GM21390 (cell line): ENCODE data around the gene TAF4.
"Not testable (repeated sequence)": the region's sequence is repeated elsewhere in the genome, so short reads cannot be mapped to it uniquely, and the experiment has no call there.

ENCODE experiments used
- ATAC-seq: cut with Tn5 transposase; IDR thresholded peaks from one replicate; pipeline ENCODE4 v1.9.1; 2021; ENCODE audit not compliant: unreplicated experiment

TAF4 gene

GRCh38 chr20:62065674-62066338 lies at the start of gene TAF4:
Gene TAF4 (minus strand): TSS chr20:62065881. CDS start chr20:62065810, 71 bp downstream.
- peak; percentile 51 for ATAC-seq

GRCh38 chr20:62114894-62115293 lies 49.2 kb upstream of the TAF4 start:
- no peak for ATAC-seq

GRCh38 chr20:62112368-62112767 lies 46.7 kb upstream of the TAF4 start:
- no peak for ATAC-seq

GRCh38 chr20:62111148-62111547 lies 45.5 kb upstream of the TAF4 start:
- no peak for ATAC-seq

- no peak for ATAC-seq
These were observed 39.9 kb upstream of the TAF4 start for GRCh38 chr20:62105592-62105991.

- ATAC-seq: no peak
These were observed 39.2 kb upstream of the TAF4 start for GRCh38 chr20:62104791-62105345.

- ATAC-seq: no peak
These were observed 38.6 kb upstream of the TAF4 start for GRCh38 chr20:62104234-62104789.

- no peak for ATAC-seq
These were observed 38.0 kb upstream of the TAF4 start for GRCh38 chr20:62103508-62104233.

- no peak for ATAC-seq
These were observed 35.4 kb upstream of the TAF4 start for GRCh38 chr20:62101078-62101477.

GRCh38 chr20:62097881-62098407 lies 32.3 kb upstream of the TAF4 start:
- no peak for ATAC-seq

GRCh38 chr20:62096421-62097380 lies 31.0 kb upstream of the TAF4 start:
- no peak for ATAC-seq

GRCh38 chr20:62089393-62089792 lies 23.7 kb upstream of the TAF4 start:
- no peak for ATAC-seq

- ATAC-seq: no peak
These were observed 22.8 kb upstream of the TAF4 start for GRCh38 chr20:62088258-62089127.

GRCh38 chr20:62087632-62088031 lies 22.0 kb upstream of the TAF4 start:
- ATAC-seq: no peak

GRCh38 chr20:62087227-62087626 lies 21.5 kb upstream of the TAF4 start:
- ATAC-seq: no peak

GRCh38 chr20:62085206-62085605 lies 19.5 kb upstream of the TAF4 start:
- ATAC-seq: no peak

GRCh38 chr20:62084224-62084623 lies 18.5 kb upstream of the TAF4 start:
- ATAC-seq: not testable (repeated sequence)

- ATAC-seq: no peak
These were observed 17.6 kb upstream of the TAF4 start for GRCh38 chr20:62083312-62083711.

GRCh38 chr20:62080249-62080990 lies 14.7 kb upstream of the TAF4 start:
- ATAC-seq: no peak
